Stomach (tissue), 19 donors: Measurements from ENCODE around the gene MAGEF1. TPM values are rescaled to one million over a fixed set of nuclear protein-coding genes. Genes with fewer than 3 reads are reported as not detected.

Experiments used
- DNase-seq, 2 donors: peaks; one replicate each; pipeline versions ENCODE4 v3.0.0 to v3.0.0-alpha.2; 2013 to 2019
- H3K27ac ChIP-seq, 5 donors: fragments of 200-600 bp in 4 of 5; sonication (generic) in 4 of 5; one replicate each; pipeline ENCODE4 v1.5.1; 2013 to 2019; ENCODE audit warnings: mild to moderate bottlenecking in 1 of 5, moderate library complexity in 1 of 5
- H3K27me3 ChIP-seq, 3 donors: fragments of 200-600 bp; sonication (generic); one replicate each; pipeline ENCODE4 v1.5.1; 2017 to 2019; ENCODE audit warnings: mixed run types in 1 of 3
- H3K36me3 ChIP-seq, 4 donors: fragments of 200-600 bp; sonication (generic); 1 replicate in 3 of 4; 2 replicates in 1 of 4; pipeline ENCODE4 v1.5.1; 2016 to 2019
- H3K4me1 ChIP-seq, 4 donors: fragments of 200-600 bp; sonication (generic); one replicate each; pipeline ENCODE4 v1.5.1; 2016 to 2019
- H3K4me3 ChIP-seq, 4 donors: fragments of 200-600 bp; sonication (generic) in 3 of 4; one replicate each; pipeline ENCODE4 v1.5.1; 2016 to 2019; ENCODE audit warnings: mild to moderate bottlenecking in 1 of 4
- H3K9me3 ChIP-seq, 4 donors: fragments of 200-600 bp; sonication (generic); one replicate each; pipeline ENCODE4 v1.5.1; 2016 to 2019
- EP300 ChIP-seq: sonication (generic); formaldehyde crosslinking; IDR thresholded peaks from one replicate; pipeline ENCODE4 v1.6.1; 2017; ENCODE audit warnings: antibody characterized with exemption
- POLR2A ChIP-seq, 4 donors: fragments of 450-650 bp; IDR thresholded peaks; one replicate each; pipeline ENCODE4 v1.6.1; 2016; ENCODE audit warnings: antibody characterized with exemption in 4 of 4, control low read depth in 2 of 4, mild to moderate bottlenecking in 1 of 4, moderate library complexity in 1 of 4
- POLR2AphosphoS5 ChIP-seq, 3 donors: sonication (generic); formaldehyde crosslinking; IDR thresholded peaks; one replicate each; pipeline ENCODE4 v1.6.1; 2016; ENCODE audit warnings: antibody characterized with exemption in 3 of 3
- WGBS, 5 donors: extraction: QIAGEN DNeasy Blood & Tissue Kit in 3 of 5; methylation state at CpG; one replicate each; pipeline versions ENCODE4 v1.1.5 to v1.1.7; 2013 to 2018; 5-methylcytosine and 5-hydroxymethylcytosine counted together
- intact Hi-C: fragments of 100-400 bp; cut with DNase I; formaldehyde crosslinking; loops from one replicate; pipeline ENCODE4 v1.15.1; 2023; ENCODE audit warnings: low total_unique reads
- long read RNA-seq, 10 donors: transcript quantifications; one replicate each; lab custom pipeline, GENCODE V29; 2026
- polyA plus RNA-seq, 3 donors: library from polyadenylated mRNA; stranded (reverse); fragments of 200-250 nt; gene quantifications; one replicate each; pipeline ENCODE4 v1.2.3, GENCODE V29; 2013
- total RNA-seq, 5 donors: library from RNA; depleted of rRNA; stranded (reverse); fragments of >200 nt; gene quantifications; one replicate each; pipeline versions ENCODE4 v1.1.0 to v1.2.3, GENCODE V29; 2014 to 2016
- TF ChIP-seq, protein P1 (sequence below), 7 experiments: fragments of 450-650 bp in 4 of 7; fragments of 200-600 bp in 3 of 7; sonication (generic) in 3 of 7; IDR thresholded peaks; one replicate each; pipeline ENCODE4 v1.5.1; 2016 to 2019; ENCODE audit warnings: antibody characterized with exemption in 7 of 7, control low read depth in 2 of 7, mild to moderate bottlenecking in 1 of 7
- donor health status: healthy with polysubstance abuse.
- donor health status: Bipolar disorder and iron deficiency.
- donor health status: healthy.

Gene MAGEF1, protein sequence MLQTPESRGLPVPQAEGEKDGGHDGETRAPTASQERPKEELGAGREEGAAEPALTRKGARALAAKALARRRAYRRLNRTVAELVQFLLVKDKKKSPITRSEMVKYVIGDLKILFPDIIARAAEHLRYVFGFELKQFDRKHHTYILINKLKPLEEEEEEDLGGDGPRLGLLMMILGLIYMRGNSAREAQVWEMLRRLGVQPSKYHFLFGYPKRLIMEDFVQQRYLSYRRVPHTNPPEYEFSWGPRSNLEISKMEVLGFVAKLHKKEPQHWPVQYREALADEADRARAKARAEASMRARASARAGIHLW
- 10 to 100 TPM; 19.3 to 81.1 (median 38.0) TPM for total RNA-seq
- 10 to 100 TPM; 28.9 to 35.5 (median 33.9) TPM for polyA plus RNA-seq
- long read RNA-seq, donor 1, transcript MAGEF1-201 (1 exons, 1,636 nt), result major isoform, 15 of 15 reads
- long read RNA-seq, donor 1, partial matches to known transcripts, result 0 of 15 reads
- long read RNA-seq, donor 1, other reads (novel, unspliced or antisense), result 0 of 15 reads
- long read RNA-seq, donor 2, transcript MAGEF1-201 (1 exons, 1,636 nt), result major isoform, 28 of 28 reads
- long read RNA-seq, donor 2, partial matches to known transcripts, result 0 of 28 reads
- long read RNA-seq, donor 2, other reads (novel, unspliced or antisense), result 0 of 28 reads
- long read RNA-seq, donor 3, transcript MAGEF1-201 (1 exons, 1,636 nt), result major isoform, 22 of 22 reads
- long read RNA-seq, donor 3, partial matches to known transcripts, result 0 of 22 reads
- long read RNA-seq, donor 3, other reads (novel, unspliced or antisense), result 0 of 22 reads
- long read RNA-seq, donor 4, partial matches to known transcripts, result 0 of 1 reads
- long read RNA-seq, donor 4, other reads (novel, unspliced or antisense), result 0 of 1 reads
- long read RNA-seq, donor 5, transcript MAGEF1-201 (1 exons, 1,636 nt), result major isoform, 39 of 39 reads
- long read RNA-seq, donor 5, partial matches to known transcripts, result 0 of 39 reads
- long read RNA-seq, donor 5, other reads (novel, unspliced or antisense), result 0 of 39 reads
- long read RNA-seq, donor 6, result 0 reads
- long read RNA-seq, donor 7, transcript MAGEF1-201 (1 exons, 1,636 nt), result major isoform, 37 of 37 reads
- long read RNA-seq, donor 7, partial matches to known transcripts, result 0 of 37 reads
- long read RNA-seq, donor 7, other reads (novel, unspliced or antisense), result 0 of 37 reads
- long read RNA-seq, donor 8, transcript MAGEF1-201 (1 exons, 1,636 nt), result major isoform, 46 of 46 reads
- long read RNA-seq, donor 8, partial matches to known transcripts, result 0 of 46 reads
- long read RNA-seq, donor 8, other reads (novel, unspliced or antisense), result 0 of 46 reads
- long read RNA-seq, donor 9, transcript MAGEF1-201 (1 exons, 1,636 nt), result major isoform, 44 of 44 reads
- long read RNA-seq, donor 9, partial matches to known transcripts, result 0 of 44 reads
- long read RNA-seq, donor 9, other reads (novel, unspliced or antisense), result 0 of 44 reads
- long read RNA-seq, donor 10, transcript MAGEF1-201 (1 exons, 1,636 nt), result major isoform, 21 of 21 reads
- long read RNA-seq, donor 10, partial matches to known transcripts, result 0 of 21 reads
- long read RNA-seq, donor 10, other reads (novel, unspliced or antisense), result 0 of 21 reads

DNA sequence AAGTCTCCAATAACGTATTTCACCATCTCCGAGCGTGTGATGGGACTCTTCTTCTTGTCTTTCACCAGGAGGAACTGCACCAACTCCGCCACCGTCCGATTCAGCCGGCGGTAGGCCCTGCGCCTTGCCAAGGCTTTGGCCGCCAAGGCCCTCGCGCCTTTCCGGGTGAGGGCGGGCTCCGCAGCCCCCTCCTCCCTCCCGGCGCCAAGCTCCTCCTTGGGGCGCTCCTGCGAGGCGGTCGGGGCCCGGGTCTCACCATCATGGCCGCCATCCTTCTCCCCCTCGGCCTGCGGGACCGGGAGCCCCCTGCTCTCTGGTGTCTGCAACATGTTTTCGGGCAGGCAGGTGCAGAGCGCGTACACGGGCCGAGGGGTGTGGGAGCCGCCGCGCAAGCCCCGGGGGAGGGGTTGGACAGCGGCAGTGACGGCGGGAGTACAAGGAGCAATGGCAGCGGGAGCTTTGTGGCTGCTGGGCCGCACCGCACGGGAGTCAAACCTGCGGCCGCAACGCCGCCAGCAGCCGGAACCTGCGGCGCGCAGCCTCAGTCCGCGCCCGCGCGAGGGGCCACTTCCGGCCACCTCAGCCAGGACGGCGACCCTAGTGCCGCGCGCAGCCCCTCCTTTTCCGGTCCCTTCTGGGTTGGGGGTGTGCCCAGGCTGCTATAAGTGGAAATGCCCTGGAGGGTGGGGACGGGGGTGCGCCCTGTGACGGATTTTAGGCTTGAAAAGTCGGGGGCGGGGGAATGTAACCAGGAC, at the start of gene MAGEF1:
Gene MAGEF1, minus strand, starts transcription at position 572 of the 755 bp plus-strand sequence. Its CDS starts 243 bp downstream, at position 329.
- intact Hi-C loops, result no loop called here
- Histone ChIP-seq H3K4me1 (peaks cover 10 to 43% (median 32%) of the 10 kb centered on the region in 4 donors), H3K27ac (peak within 1 kb of the TSS; percentile 88 to 98 (median 95)), H3K4me3 (peak within 1 kb of the TSS; percentile 73 to 89 (median 86)), H3K27me3 (no peaks in the 10 kb centered on the region), H3K9me3 (no peaks in the 10 kb centered on the region), H3K36me3 (peaks cover 0 to 9% (median 1%) of the 10 kb centered on the region in 4 donors)
- 0 to 1% (median 0%) methylated on average over 49 to 67 of the region's 67 CpGs for WGBS, 5 donors
- peak in 2 of 3 donors; percentile 82 to 93 for TF ChIP-seq POLR2AphosphoS5 (IDR thresholded peaks at IDR 0.05)
- TF ChIP-seq POLR2A (IDR thresholded peaks at IDR 0.05), result peak in 1 of 4 donors; percentile 56
- no peak for TF ChIP-seq EP300
- TF ChIP-seq, protein P1, sequence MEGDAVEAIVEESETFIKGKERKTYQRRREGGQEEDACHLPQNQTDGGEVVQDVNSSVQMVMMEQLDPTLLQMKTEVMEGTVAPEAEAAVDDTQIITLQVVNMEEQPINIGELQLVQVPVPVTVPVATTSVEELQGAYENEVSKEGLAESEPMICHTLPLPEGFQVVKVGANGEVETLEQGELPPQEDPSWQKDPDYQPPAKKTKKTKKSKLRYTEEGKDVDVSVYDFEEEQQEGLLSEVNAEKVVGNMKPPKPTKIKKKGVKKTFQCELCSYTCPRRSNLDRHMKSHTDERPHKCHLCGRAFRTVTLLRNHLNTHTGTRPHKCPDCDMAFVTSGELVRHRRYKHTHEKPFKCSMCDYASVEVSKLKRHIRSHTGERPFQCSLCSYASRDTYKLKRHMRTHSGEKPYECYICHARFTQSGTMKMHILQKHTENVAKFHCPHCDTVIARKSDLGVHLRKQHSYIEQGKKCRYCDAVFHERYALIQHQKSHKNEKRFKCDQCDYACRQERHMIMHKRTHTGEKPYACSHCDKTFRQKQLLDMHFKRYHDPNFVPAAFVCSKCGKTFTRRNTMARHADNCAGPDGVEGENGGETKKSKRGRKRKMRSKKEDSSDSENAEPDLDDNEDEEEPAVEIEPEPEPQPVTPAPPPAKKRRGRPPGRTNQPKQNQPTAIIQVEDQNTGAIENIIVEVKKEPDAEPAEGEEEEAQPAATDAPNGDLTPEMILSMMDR (IDR thresholded peaks at IDR 0.05), result no peak
- peak; percentile 83 to 97 for DNase-seq

DNA sequence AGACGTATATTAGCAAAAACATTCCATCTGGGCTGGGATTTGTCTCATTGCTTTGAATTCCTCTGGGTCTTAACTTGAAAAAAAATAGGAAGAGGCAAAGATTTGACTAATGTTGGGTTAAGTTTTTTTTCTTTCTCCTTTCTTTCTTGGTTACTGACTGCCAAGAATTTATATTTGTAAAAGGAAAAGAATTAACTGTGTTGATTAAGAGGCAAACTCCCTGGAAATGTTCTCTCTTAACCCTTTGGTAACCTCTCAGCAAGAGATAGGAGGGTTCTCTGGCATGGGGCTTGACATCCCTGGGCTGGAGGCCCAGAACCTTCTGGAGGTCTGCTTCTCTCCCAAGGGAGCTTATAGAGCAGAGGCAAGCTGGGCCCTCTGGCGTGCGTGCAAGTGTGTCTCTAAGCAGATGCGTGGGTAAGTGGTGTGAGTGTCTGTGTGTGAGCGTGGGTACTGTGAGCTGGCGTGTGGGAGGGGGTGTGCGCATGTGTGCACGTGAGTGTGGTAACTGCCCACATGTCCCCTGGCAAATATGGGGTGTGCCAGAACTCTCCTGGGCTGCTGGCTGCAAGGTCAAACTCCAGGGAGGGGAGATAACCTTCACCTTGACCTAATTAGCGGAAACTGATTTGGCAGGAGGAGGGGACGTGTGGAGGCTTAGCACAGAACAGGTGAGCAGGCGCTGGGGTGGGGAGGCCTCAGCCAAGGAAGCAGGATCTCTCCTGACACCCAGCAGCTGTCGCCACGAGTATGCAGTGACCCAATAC, 49.4 kb upstream of the MAGEF1 start:
- WGBS, 5 donors, result 18 to 37% (median 24%) methylated on average over 13 of the region's 13 CpGs
- no peaks in the 10 kb centered on the region for H3K27me3 ChIP-seq
- peaks cover 45 to 65% (median 56%) of the 10 kb centered on the region in 4 donors for H3K4me1 ChIP-seq
- peak overlapping the region; percentile 74 to 87 (median 80) for H3K27ac ChIP-seq
- TF ChIP-seq, protein P1 (IDR thresholded peaks at IDR 0.05), result no peak
- no peak for TF ChIP-seq EP300
- TF ChIP-seq POLR2AphosphoS5 (IDR thresholded peaks at IDR 0.05), result peak in 2 of 3 donors; percentile 55 to 72
- peak; percentile 81 to 87 for DNase-seq
- no peaks in the 10 kb centered on the region for H3K9me3 ChIP-seq
- H3K4me3 ChIP-seq, result no peak overlapping the region
- no peaks in the 10 kb centered on the region for H3K36me3 ChIP-seq
- intact Hi-C loops, result no loop called here

DNA sequence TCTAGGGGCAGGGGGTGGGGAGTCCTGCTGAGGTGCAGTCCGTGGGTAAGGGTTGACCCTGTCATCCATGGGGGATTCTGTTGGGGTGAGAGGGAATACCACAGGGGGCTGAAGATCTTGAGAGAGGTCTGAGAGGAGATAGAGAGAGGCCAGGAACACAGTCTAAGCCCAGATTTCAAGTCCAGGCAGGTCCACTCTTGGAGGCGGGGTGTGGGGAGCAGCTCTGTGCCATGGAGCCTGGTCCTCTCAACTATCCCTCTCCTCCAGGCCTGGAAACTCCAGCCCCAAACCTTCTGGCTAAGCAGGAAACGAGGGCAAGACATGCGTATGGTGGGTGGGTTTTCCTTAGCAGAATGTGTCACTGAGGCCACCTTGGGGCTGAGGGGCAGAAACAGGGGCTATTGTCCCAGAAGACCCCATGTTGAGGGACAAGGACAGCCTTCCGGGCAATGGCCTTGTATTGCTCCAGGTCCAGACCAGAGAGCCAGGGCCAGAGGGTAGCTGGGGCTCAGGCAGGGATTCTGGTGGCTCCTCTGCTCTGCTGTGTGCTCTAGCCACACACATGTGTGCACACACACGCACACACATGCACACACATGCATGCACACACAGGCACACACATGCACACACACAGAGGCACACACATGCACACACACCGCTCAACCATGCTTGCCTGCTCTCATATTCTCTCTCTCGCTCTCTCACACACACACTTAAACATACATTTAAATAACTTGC, 48.6 kb upstream of the MAGEF1 start:
- 49 to 65% (median 59%) methylated on average over 8 of the region's 8 CpGs for WGBS, 5 donors
- H3K9me3 ChIP-seq, result no peaks in the 10 kb centered on the region
- H3K27ac ChIP-seq, result peak overlapping the region; percentile 57 to 87 (median 79)
- no peaks in the 10 kb centered on the region for H3K36me3 ChIP-seq
- intact Hi-C loops, result no loop called here
- DNase-seq, result no peak
- H3K27me3 ChIP-seq, result no peaks in the 10 kb centered on the region
- H3K4me1 ChIP-seq, result peaks cover 50 to 69% (median 64%) of the 10 kb centered on the region in 4 donors
- H3K4me3 ChIP-seq, result no peak overlapping the region
- TF ChIP-seq, protein P1 (IDR thresholded peaks at IDR 0.05), result no peak
- no peak for TF ChIP-seq EP300
- TF ChIP-seq POLR2A (IDR thresholded peaks at IDR 0.05), result no peak
- TF ChIP-seq POLR2AphosphoS5 (IDR thresholded peaks at IDR 0.05), result no peak
